GM12873 (cell line): ENCODE results near the gene ZNF787.

Source experiments
- CTCF ChIP-seq: IDR thresholded peaks from 2 replicates; pipeline ENCODE4 v1.5.1; 2012; ENCODE audit warnings: low read depth, mild to moderate bottlenecking, moderate library complexity, low read length, control low read depth; ENCODE audit not compliant: insufficient read depth; ENCODE audit errors: missing control alignments

ZNF787 gene

GRCh38 chr19:56118666-56119581 lies 2.2 kb downstream of the ZNF787 start:
- TF ChIP-seq CTCF: no peak

- no peak for TF ChIP-seq CTCF
These were observed 3.2 kb downstream of the ZNF787 start for GRCh38 chr19:56117889-56118288.

- TF ChIP-seq CTCF: no peak
These were observed 3.7 kb downstream of the ZNF787 start for GRCh38 chr19:56117376-56117884.

- no peak for TF ChIP-seq CTCF
These were observed 4.5 kb downstream of the ZNF787 start for GRCh38 chr19:56116606-56117005.

GRCh38 chr19:56115490-56115889 lies 5.6 kb downstream of the ZNF787 start:
- no peak for TF ChIP-seq CTCF

GRCh38 chr19:56114778-56115110 lies 6.4 kb downstream of the ZNF787 start:
- TF ChIP-seq CTCF: no peak

GRCh38 chr19:56114051-56114777 lies 6.9 kb downstream of the ZNF787 start:
- no peak for TF ChIP-seq CTCF
